Medulla oblongata (tissue), 1 donor: ENCODE measurements around the gene ADCY1.

ENCODE experiments used
- DNase-seq: peaks from one replicate; pipeline ENCODE4 v3.0.0-alpha.2; 2015; ENCODE audit errors: extremely low spot score

ADCY1 gene

DNA sequence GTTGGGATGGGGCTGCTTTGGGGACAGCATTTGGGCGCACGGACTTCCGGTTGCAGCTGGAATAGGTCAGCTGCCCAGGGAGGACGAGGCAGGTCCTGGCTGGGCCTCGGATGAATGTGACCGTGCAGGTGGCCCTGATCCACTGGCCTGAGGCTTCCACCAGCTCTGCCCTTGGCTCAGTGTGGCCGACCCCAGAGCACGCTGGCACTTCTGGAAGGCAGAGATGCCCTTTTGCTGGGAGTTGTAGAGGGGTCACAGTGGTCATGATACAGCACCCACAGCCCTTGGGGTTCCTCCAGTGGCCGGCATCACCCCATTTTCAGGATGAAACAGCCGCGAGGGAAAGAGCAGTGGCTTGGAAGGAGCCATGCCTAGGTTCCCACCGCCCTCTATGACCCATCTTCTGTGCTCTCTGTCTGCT, 19.0 kb downstream of the ADCY1 start:
- DNase-seq = no peak

DNA sequence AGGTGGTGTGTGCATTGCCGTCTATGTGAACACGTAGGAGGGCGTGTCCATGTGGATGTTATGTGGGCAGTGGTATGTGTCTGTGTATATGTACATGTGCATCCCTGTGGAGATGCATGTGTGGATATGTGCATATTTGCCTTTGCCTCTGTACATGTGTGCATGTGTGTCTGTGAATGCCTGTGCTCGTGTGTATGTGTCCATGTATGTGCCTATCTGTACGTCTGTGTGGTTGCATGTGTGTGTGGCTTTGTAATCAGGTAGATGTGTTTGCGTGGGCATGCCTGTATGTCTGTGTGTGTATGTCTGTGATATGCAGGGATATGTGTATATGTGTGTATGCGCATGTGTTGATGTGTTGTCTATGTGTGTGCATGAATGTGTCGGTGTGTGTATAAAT, 19.7 kb downstream of the ADCY1 start:
- DNase-seq = no peak

DNA sequence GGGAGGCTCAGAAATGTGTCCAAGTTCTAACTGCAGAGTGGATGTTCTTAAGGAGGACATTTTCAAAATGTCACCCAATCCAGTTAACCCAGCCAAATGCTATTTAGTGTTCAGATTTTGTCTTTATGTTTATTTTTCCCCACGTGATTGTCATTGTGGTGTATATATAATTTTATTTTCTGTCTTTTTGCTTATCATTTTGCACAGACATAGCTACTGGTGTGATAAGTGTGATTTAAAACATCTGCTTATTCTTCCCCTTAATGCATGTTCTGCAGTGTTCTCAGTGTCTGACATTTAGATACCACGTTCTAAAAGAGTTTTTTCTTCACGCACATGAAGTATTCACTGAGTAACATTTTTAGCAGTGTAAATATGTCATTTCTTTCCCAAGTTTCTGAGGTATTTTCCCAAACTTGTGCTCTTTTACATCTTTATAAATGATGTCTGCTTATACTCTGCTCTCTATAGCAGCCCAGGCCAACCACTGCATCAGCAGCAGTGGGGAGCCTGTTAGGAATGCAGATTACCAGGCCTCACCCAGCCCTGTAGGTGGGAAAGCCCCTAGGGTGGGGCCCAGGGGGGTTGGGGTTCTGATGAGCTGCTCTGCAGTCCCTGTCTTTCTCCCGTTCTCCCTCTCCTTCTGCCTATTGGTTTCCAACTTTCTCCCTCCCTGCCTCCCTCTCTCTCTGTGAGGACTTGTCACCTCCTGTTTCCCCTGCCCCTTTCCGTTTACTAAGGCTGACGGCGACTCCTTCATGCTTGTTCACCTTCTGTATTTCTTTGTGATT, 20.8 kb downstream of the ADCY1 start:
- no peak for DNase-seq

DNA sequence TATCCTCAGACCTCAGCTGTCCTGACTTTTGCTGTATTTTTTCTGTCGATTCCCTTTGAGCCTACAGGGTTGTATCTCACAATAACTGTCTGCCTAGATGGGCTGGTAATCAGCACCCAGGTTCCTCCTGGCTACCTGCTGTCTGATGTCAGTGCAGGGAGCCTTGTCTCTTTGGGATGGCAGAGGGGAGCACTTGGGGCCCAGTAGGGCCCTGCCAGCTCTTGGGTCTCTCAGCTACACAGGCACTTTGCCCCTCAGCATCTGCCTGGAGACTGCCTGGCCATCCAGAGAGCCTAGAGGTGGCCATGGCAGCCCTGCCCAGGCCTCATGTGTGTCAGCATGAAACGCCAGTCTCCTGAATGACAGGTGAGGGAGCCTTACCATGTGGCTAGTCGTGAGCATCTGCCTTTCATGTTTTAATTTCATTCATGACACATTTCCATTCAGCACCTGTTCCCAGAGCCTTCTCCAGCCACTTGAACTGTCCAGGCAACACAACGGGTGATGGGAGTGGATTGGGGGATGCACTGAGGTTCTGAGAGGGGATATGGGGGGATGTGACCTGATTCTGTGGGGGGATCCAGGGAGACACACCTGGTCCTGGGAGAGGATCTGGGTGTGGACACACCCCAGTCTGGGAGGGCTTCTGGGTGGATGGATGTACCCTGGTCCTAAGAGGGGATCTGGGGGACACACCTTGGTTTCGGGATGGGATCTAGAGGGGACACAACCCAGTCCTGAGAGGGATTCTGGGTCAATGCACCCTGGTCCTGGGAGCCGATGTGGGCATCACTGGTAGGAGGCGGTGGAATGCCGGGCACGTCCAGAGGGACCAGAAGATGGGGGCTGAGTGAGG, 21.9 kb downstream of the ADCY1 start:
- no peak for DNase-seq

DNA sequence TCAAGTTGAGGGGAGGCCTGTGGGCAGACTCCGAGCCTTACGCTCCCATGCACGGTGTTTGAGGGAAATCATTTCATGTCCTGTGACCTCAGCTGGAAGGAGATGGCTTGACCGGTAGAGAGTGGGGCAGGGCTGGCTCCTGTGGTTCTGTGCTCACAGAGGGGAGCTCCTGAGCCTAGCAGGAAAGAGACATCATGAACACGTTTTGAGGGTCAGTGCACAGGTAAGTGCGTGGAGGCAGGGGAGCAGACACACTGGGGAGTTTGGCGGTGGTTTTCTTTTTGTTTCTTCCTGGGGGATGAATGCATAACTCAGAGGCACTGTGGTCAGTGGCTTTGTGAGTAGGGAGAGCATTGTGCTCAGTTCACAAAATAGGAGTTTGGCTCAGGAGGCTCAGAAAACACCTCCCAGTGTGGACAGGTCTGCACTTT, 22.5 kb downstream of the ADCY1 start:
- DNase-seq = no peak

DNA sequence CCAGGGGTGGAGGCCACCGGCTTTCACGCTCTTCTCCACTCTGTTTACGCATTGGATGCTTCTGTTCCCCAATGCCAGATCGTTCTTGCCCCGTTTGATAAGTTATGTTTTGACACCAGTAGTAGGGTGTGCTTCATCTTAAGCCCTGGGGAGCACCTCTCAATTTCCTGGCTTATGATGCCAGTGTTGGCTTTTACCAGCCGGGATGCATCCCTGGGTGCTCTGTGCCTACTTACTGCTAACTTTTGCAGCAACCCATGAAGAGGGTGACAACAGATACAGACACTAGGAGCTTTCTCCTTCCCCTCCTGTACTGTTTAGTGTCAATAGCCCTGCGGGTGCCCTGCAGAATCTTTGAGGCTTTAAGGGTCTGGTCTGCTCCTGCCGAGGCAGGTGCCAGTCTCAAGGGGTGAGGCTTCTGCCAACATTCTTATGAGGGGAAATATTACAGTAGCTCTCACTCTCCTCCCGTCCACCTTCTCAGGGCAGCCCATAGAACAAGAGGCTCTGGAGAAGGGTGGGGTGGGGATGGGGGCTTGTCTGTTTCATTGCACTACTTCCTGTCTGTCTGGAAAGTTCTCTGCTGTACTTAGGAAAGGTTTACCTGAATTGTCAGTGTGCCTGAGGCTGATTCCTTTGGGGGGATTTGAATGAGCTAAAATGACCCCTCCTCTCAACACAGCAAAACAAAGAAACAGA, 23.3 kb downstream of the ADCY1 start:
- no peak for DNase-seq

DNA sequence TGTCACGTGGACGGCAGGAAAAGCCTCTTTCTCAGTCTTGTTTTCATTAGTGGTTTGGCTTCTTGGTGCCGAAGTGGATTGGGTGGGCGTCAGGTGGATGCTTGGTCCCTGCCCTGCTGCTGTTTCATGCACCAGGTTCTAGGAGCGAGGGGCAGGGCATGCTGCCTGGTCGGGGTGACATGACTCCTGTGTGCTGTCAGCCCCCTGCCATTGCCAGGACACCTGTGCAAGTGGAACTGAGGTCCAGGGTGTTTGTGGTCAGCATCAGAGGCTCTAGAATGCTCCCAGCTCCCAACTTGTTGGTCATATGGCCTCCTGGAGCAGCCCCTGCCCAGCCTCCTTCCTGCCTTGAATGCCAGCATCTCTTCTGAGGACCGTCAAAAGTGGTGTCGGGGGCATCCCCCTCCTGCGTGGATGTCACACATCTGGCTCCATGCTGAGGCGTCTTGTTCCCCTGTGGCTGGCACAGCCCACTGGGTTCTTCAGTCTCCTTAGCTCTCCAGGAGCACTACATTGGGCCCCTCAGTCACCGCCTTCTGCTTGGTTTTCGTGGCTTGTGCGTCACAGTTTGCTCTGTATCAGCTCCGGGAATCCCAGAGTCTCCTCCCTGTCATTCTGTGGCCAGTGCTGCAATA, 24.8 kb downstream of the ADCY1 start:
- no peak for DNase-seq

DNA sequence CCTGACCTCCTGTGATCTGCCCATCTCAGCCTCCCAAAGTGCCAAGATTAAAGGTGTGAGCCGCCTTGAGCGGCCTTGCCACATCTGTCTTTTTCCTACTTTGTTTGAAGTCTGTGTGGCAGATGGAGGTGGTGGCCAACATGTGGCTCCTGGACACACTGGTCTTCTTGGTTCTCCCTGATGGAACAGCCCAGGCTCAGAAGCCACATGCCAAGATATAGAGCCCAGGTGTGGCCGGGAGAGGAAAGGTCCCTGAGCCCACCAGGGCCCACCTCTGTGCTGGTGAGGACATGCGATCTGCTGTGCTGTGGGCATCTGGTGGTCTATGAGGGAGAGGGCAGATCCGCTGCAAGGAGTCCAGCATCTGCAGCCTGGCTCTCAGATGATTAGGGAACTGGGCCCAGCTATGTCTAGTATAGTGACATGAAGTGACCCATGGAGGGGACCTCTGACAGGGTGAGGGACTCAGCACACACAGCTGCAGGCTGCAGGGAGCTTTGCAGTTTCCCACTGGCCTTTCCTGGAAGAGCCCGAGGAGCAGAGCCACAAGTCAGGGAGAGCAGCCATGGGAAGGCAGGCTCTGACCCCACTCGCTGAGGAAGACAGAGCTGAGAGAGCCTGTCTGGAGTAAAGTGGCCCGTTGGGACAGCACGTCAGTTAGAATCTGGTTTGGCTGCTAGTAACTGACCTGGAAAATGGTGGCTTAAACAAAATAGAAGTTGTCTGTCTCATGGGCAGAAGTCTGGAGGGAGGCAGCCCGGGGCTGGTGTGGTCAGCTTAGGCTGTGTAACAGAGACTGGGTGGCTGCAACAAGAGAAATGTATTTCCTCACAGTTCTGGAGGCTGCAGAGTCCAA, 25.9 kb downstream of the ADCY1 start:
- DNase-seq = no peak

DNA sequence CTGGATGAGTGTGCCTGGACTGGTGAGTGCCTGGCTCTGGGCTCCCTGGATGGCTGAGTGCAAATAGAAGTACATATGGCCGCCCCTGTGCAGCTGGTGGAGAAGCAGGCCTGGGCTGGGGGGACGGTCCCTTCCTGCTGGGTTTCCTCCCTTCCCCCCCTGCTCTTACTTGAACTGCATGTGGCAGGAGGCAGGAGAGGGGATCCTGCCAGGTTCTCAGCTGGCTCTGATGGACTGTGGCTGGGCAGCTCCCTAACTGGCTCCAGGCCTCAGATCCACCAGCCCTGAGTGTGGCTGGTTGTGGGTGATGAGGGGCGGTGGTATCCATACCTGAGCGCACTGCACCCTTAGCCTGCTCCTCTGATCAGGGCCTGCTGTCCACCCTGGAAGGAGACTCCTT, 26.9 kb downstream of the ADCY1 start:
- peak; percentile 27 for DNase-seq

DNA sequence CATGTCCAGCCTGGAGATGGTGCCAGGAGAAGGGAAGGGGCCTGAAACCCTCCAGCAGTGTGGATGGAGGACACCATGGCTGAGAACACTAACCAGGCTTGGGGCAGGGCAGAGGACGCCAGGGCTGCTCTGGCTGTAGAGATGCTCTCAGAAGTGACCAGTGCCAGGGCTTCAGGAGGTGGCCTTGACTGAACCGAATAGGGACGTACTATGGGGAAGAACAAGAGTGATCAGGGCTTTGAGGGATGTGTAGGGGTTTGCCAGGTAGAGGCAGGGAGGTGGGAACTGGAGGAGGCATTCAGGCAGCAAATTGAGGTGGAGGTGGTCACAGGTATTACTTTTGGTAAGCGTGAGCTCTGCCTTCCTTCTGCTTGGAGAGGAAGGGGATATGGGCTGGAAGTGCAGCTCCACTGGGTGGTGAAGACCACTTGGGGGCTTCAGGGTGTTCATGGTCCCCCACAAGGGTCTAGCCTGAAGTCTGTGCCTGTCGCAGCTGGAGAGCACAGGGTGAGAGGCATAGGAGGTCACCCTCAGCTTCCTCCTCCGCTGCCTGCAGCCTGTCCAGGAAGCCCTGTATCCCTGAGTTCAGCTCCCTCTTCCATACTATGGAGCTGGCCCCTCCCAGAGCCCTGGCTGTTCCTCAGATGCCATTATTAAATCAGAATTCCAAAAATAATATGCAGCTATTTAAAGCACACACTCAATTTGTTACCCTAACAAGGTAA, 27.8 kb downstream of the ADCY1 start:
- no peak for DNase-seq

DNA sequence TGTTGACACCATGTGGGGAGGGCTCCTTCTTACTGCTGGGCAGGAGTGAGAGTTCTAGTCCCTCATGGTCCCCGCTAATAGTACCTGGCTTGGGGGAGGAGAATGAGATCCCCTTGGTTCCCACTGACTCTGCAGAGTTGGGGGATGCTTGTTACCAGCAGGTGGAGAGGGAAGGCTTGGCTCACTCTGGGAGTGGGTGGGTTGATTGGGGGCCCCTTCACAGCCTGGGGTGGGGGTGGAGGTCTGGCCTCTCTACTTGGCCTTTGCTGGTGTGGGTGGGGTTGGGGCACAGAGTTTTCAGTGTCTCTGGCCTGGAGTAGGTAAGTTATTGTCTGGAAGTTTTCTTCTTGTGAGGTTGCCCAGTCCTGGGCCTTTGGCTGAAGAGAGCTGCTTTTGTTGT, 31.9 kb downstream of the ADCY1 start:
- DNase-seq = no peak

DNA sequence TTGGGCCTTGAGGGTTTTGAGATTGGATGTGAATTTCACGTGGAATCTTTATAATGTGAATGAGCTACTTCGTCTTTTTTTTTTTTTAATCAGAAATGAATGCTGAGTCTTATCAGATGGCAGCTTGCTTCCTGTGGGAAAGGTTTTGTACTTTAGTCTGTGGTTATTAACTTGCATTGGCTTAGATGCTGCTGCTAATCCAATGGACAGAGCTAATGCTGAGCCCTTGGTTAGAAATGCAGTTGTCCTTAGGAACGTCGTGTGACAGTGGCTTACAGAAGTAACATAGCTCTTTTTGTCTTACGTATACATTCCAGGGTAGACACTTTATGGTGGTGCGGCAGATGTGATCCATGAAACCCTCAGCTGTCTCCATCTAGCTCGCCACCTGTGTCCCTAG, 32.8 kb downstream of the ADCY1 start:
- DNase-seq = no peak

DNA sequence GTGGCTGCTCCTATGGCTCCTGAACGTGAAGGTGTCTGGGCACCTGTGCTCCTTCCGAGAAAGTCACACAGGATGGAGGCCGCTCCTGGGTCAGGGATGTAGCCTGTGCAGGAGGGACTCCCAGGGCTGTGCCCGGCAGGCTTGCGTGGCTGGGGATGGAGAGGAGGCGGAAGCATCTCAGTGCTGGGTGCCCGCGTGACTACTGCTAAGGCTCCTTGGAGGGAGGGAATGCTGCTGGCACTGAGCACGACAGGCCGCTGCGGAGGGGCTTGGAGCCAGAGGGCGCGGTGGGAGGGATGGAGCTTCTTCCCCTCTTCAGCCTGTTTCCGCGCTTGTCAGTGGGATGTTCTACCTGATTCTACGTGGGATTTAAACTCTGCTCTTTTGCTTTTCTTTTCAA, 35.0 kb downstream of the ADCY1 start:
- no peak for DNase-seq

DNA sequence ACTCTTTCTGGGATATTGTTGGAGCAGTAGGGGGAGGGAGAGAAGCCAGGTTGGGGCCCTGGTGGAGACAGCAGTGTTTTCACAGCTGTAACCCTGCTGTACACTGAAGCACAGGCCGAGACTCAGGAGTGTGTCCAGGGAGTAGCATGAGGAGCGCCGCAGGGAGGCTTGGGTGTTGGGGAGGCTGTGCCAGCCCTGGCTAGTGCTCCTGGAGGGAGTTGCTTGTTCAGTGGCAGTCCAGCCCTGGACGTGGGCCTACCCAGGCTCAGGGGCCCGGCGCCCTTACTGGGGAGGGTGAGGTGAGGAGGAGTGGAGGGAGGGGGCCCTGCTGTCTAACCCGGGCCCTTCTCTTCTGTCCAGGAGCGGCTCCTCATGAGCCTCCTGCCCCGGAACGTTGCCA, 35.9 kb downstream of the ADCY1 start:
- DNase-seq = no peak

DNA sequence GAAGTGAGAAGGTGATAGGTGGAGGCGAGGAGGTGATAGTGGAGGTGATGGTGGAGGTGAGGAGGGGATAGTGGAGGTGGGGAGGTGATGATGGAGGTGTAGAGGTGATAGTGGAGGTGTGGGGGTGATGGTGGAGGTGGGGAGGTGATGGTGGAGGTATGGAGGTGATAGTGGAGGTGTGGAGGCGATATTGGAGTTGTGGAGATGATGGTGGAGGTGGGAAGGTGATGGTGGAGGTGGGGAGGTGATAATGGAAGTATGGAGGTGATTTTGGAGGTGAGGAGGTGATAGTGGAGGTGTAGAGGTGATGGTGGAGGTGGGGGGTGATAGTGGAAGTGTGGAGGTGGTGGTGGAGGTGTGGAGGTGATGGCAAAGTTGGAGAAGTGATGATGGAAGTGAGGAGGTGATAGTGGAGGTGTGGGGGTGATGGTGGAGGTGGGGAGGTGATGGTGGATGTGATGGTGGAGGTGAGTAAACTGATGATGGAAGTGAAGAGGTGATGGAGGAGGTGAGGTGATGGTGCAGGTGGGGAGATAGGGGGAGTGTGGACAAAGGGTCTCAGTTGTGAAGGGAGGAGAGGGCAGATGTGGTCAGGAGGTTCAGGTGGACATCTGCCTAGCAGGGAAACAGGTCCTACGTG, 36.6 kb downstream of the ADCY1 start:
- no peak for DNase-seq

DNA sequence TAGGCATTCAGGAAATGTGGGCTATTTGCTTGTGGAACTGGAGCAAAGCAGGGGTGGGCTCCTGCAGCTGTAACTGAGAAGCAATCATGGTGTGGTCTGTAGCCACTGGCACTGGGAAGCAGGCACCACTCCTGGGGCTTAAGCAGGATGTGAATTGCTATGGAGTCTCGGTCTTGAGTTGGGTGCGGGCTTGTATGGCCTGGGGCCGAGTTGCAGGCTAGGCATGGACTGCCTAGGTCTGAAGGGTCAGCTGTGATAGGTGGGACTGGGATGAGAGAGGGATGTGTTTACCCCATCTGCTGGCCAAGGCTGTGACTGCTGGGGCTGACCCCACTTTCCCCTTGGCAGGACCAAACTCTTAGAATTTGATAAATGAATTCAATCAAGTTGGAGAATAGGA, 43.0 kb downstream of the ADCY1 start:
- DNase-seq = no peak

DNA sequence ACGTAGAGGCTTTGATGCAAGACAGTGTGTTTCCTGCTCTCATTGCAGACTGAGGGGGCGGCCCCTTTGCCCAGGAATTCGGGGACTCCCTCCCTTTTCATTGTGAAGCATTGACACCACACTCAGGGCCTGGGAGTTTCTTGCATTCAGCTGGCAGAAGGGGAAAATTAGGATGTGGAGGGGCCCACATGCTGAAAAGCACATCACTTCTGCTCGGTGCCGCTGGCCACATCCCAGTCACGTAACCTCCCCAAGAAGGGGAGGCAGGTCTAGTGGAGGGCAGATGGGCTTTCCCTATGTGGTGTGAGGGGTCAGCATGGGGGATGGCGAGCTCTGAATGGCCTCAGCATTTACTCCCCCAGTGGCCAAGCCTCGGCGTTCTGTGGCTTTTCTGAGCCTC, 47.9 kb downstream of the ADCY1 start:
- DNase-seq = no peak

DNA sequence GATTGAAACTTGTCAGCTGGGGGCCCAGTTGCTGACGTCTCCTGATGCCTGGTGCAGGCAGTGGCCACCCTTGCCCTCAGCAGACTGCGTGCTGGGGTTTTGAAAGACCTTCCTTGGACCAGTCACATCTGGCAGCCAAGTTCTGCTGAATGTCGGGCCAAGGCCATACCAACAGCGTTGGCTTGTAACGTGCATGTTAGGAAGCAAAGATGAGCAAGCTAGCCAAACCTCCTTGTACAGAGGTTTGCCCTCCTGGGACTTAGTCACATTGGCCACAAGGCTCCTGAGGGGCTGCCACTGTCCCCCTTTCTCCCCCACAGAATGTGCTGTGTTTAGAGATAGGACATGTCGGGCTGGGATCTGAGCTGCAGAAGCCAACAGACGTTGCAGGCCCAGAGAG, 49.0 kb downstream of the ADCY1 start:
- no peak for DNase-seq

DNA sequence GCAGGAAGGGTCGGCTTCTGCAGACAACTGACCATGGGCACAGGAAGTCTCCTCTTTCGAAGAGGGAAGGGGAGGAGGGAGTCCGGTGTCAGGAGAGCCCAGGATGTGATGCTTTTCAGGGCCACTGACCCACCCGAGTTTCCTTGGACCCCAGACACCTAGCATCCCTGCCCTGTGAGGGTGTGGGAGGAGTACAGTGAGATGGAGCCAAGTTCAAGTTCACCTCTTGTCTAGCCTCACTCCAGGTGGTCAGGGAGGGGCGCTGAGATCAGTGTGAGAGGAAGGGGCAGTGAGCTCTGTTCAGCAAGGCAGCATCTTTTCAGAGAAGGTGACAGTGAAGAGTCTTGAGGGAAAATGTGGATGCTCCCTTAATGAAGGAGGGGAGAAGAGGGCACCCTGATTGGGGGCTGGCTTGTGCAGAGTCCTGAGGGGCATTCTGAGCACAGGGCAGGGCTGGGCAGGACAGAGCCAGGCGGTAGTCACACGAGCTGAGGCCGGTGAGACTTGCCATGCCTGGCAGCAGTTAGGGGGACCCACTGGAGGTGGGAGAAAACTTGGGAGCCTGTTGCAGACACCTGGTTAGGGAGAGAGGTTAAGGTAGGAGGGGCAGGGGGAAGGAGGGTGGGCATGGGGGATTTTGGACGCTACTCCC, 49.7 kb downstream of the ADCY1 start:
- DNase-seq = no peak
